ENCODE results near the gene LACTB.

LACTB gene

GRCh38 chr15:63188926-63189871, 67.5 kb downstream of the LACTB start, which contains the start of gene RAB8B:
Gene RAB8B, plus strand, starts transcription at chr15:63189606. Its CDS starts 19 bp downstream, at chr15:63189625.
- H3K4me1 ChIP-seq (ENCODE audit: control insufficient read depth, insufficient read depth, low read length), result peaks cover 1% of the 10 kb centered on the region; the same call in 1 of the 2 replicates
- no CpG with 5 or more reads among the region's 77 CpGs for WGBS (ENCODE audit: insufficient coverage, insufficient read length)
- H3K4me3 ChIP-seq (ENCODE audit: low read length), result peak within 1 kb of the TSS; percentile 96; the same call in 1 of the 2 replicates
- no peaks in the 10 kb centered on the region for H3K36me3 ChIP-seq (ENCODE audit: control insufficient read depth, insufficient read depth, low read length)
- DNase-seq (ENCODE audit: low read depth, low spot score), result peak; percentile 84
- no peak within 1 kb of the TSS for H3K27ac ChIP-seq (ENCODE audit: low read length)
- H3K27me3 ChIP-seq (ENCODE audit: control insufficient read depth, insufficient read depth, low read length), result no peaks in the 10 kb centered on the region
- H3K9me3 ChIP-seq (ENCODE audit: control insufficient read depth, insufficient read depth, low read length), result no peaks in the 10 kb centered on the region

- Histone ChIP-seq H3K36me3 (ENCODE audit: control insufficient read depth, insufficient read depth, low read length) (no peaks in the 10 kb centered on the region), H3K4me3 (ENCODE audit: low read length) (peak overlapping the region; percentile 96; the same call in 1 of the 2 replicates), H3K9me3 (ENCODE audit: control insufficient read depth, insufficient read depth, low read length) (no peaks in the 10 kb centered on the region), H3K4me1 (ENCODE audit: control insufficient read depth, insufficient read depth, low read length) (peaks cover 1% of the 10 kb centered on the region; the same call in 1 of the 2 replicates), H3K27ac (ENCODE audit: low read length) (no peak overlapping the region), H3K27me3 (ENCODE audit: control insufficient read depth, insufficient read depth, low read length) (no peaks in the 10 kb centered on the region)
- DNase-seq (ENCODE audit: low read depth, low spot score), result no peak
- WGBS (ENCODE audit: insufficient coverage, insufficient read length), result no CpG with 5 or more reads among the region's 10 CpGs
Measured at GRCh38 chr15:63189941-63190768, 68.5 kb downstream of the LACTB start.

GRCh38 chr15:63190769-63191649, 69.3 kb downstream of the LACTB start:
- Histone ChIP-seq H3K9me3 (ENCODE audit: control insufficient read depth, insufficient read depth, low read length) (no peaks in the 10 kb centered on the region), H3K4me3 (ENCODE audit: low read length) (no peak overlapping the region), H3K36me3 (ENCODE audit: control insufficient read depth, insufficient read depth, low read length) (no peaks in the 10 kb centered on the region), H3K4me1 (ENCODE audit: control insufficient read depth, insufficient read depth, low read length) (peaks cover 1% of the 10 kb centered on the region; the same call in 1 of the 2 replicates), H3K27me3 (ENCODE audit: control insufficient read depth, insufficient read depth, low read length) (no peaks in the 10 kb centered on the region), H3K27ac (ENCODE audit: low read length) (no peak overlapping the region)
- 100% methylated on average over 1 of the region's 3 CpGs for WGBS (ENCODE audit: insufficient coverage, insufficient read length)
- no peak for DNase-seq (ENCODE audit: low read depth, low spot score)

Data from iPS DF 6.9 (cell line).